ENCODE results near the gene SCRT2.

GRCh38 chr20:623704-624103 is 51.9 kb downstream of the SCRT2 start:
- TF ChIP-seq POLR2A (IDR thresholded peaks at IDR 0.05) (no peak), CTCF (IDR thresholded peaks at IDR 0.05) (no peak)
